ENCODE data around the gene LDB2.

GRCh38 chr4:16579866-16580265 lies 318.6 kb downstream of the LDB2 start:
- TF ChIP-seq EP300 (IDR thresholded peaks at IDR 0.05) (no peak), CTCF (IDR thresholded peaks at IDR 0.05) (no peak), POLR2A (IDR thresholded peaks at IDR 0.05; ENCODE audit: low read depth) (no peak), POLR2AphosphoS5 (IDR thresholded peaks at IDR 0.05) (no peak)
